Fibroblast of lung (primary cell): ENCODE data around the gene LDLRAD1.

Experiments used
- EZH2 ChIP-seq: IDR thresholded peaks from 2 replicates; pipeline ENCODE4 v1.5.1; 2012; ENCODE audit warnings: low read length, control low read depth, mild to moderate bottlenecking; ENCODE audit errors: missing control alignments
- TF ChIP-seq, protein P1 (sequence below), 2 donors: IDR thresholded peaks in 1 of 2; conservative IDR thresholded peaks in 1 of 2; 1 replicate in 1 of 2; 2 replicates in 1 of 2; pipeline ENCODE4 v1.5.1; 2011 to 2012; ENCODE audit warnings: low read length in 2 of 2, control low read depth in 1 of 2, inconsistent platforms in 1 of 2, low read depth in 1 of 2, mild to moderate bottlenecking in 1 of 2

DNA sequence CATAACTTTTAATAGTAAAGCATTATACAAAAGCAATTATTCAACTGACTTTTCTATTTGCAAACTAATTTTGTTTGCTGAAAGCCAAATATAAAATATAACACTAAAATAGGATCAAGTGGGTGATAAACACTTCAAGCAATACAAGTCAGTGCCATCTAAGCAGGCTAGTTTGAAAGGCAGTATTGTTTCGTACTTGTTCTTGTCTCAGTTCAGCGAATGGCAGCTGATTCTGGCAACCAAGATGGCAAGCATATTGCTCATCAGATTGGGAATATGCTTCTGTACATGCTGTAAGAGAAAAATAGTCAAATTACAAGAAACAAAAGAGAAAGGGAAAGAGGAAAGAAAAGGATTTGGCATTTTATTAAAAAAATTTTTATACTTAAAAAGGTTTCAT is 27.5 kb upstream of the LDLRAD1 start:
- no peak for TF ChIP-seq EZH2
- TF ChIP-seq, protein P1, sequence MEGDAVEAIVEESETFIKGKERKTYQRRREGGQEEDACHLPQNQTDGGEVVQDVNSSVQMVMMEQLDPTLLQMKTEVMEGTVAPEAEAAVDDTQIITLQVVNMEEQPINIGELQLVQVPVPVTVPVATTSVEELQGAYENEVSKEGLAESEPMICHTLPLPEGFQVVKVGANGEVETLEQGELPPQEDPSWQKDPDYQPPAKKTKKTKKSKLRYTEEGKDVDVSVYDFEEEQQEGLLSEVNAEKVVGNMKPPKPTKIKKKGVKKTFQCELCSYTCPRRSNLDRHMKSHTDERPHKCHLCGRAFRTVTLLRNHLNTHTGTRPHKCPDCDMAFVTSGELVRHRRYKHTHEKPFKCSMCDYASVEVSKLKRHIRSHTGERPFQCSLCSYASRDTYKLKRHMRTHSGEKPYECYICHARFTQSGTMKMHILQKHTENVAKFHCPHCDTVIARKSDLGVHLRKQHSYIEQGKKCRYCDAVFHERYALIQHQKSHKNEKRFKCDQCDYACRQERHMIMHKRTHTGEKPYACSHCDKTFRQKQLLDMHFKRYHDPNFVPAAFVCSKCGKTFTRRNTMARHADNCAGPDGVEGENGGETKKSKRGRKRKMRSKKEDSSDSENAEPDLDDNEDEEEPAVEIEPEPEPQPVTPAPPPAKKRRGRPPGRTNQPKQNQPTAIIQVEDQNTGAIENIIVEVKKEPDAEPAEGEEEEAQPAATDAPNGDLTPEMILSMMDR (conservative IDR thresholded peaks at IDR 0.05 in 1 of 2, IDR thresholded peaks at IDR 0.05 in 1 of 2; ENCODE audit: low read depth in 1 of 2, low read length in 2 of 2) = no peak
